ENCODE measurements around the gene SMC5. TPM values are rescaled to one million over a fixed set of nuclear protein-coding genes. Genes with fewer than 3 reads are reported as not detected.

The SMC5 gene
- total RNA-seq, 4 donors from 2014 or later = 33.1 to 49.4 (median 39.2) TPM

- no peak overlapping the region for H3K4me3 ChIP-seq (replicated peaks in 1 of 3)
- H3K27me3 ChIP-seq = no peaks in the 10 kb centered on the region
- H3K4me1 ChIP-seq = no peaks in the 10 kb centered on the region
- DNase-seq = no peak
- H3K27ac ChIP-seq = no peak overlapping the region
- 100% methylated on average over 1 of the region's 1 CpG for WGBS, 2 donors
- H3K36me3 ChIP-seq = peaks cover 21 to 25% of the 10 kb centered on the region in 2 donors
- TF ChIP-seq POLR2A (IDR thresholded peaks at IDR 0.05) (no peak), CTCF (IDR thresholded peaks at IDR 0.05) (no peak)
- intact Hi-C loops (cut with DNase I) = no loop called here
- no peaks in the 10 kb centered on the region for H3K9me3 ChIP-seq
These were observed 38.4 kb downstream of the SMC5 start for GRCh38 chr9:70297141-70297540.

GRCh38 chr9:70298245-70298771 is 39.5 kb downstream of the SMC5 start:
- TF ChIP-seq POLR2A (IDR thresholded peaks at IDR 0.05) (no peak), CTCF (IDR thresholded peaks at IDR 0.05) (no peak)
- intact Hi-C loops (cut with DNase I) = no loop called here
- no peaks in the 10 kb centered on the region for H3K27me3 ChIP-seq
- no peak overlapping the region for H3K27ac ChIP-seq
- DNase-seq = no peak
- no peaks in the 10 kb centered on the region for H3K9me3 ChIP-seq
- no peak overlapping the region for H3K4me3 ChIP-seq (replicated peaks in 1 of 3)
- H3K36me3 ChIP-seq = peaks cover 23 to 29% of the 10 kb centered on the region in 2 donors
- 96 to 98% methylated on average over 1 of the region's 1 CpG for WGBS, 2 donors
- H3K4me1 ChIP-seq = no peaks in the 10 kb centered on the region

- H3K9me3 ChIP-seq = no peaks in the 10 kb centered on the region
- H3K36me3 ChIP-seq = peaks cover 27 to 28% of the 10 kb centered on the region in 2 donors
- no peak for TF ChIP-seq CTCF (IDR thresholded peaks at IDR 0.05)
- TF ChIP-seq POLR2A (IDR thresholded peaks at IDR 0.05) = no peak
- no peaks in the 10 kb centered on the region for H3K27me3 ChIP-seq
- 96% methylated on average over 5 of the region's 5 CpGs for WGBS, 2 donors
- no peak overlapping the region for H3K4me3 ChIP-seq (replicated peaks in 1 of 3)
- no peak overlapping the region for H3K27ac ChIP-seq
- no peaks in the 10 kb centered on the region for H3K4me1 ChIP-seq
- intact Hi-C loops (cut with DNase I) = no loop called here
- no peak for DNase-seq
These were observed 44.5 kb downstream of the SMC5 start for GRCh38 chr9:70303268-70303667.

GRCh38 chr9:70304810-70305209 is 46.0 kb downstream of the SMC5 start:
- H3K4me1 ChIP-seq = no peaks in the 10 kb centered on the region
- intact Hi-C loops (cut with DNase I) = no loop called here
- TF ChIP-seq POLR2A (IDR thresholded peaks at IDR 0.05) (no peak), CTCF (IDR thresholded peaks at IDR 0.05) (no peak)

GRCh38 chr9:70315389-70315788 is 56.6 kb downstream of the SMC5 start:
- no peak for DNase-seq
- Histone ChIP-seq H3K4me1 (no peaks in the 10 kb centered on the region), H3K27ac (no peak overlapping the region), H3K27me3 (no peaks in the 10 kb centered on the region), H3K4me3 (replicated peaks in 1 of 3) (no peak overlapping the region), H3K36me3 (peaks cover 0 to 9% of the 10 kb centered on the region in 2 donors), H3K9me3 (no peaks in the 10 kb centered on the region)
- TF ChIP-seq CTCF (IDR thresholded peaks at IDR 0.05) = no peak
- intact Hi-C loops (cut with DNase I) = no loop called here
- WGBS, 2 donors = 92 to 95% methylated on average over 3 of the region's 3 CpGs

More at GRCh38 chr9:70304810-70305209, 46.0 kb downstream of the SMC5 start:
- no peak for DNase-seq
- H3K27ac ChIP-seq = no peak overlapping the region
- no peak overlapping the region for H3K4me3 ChIP-seq (replicated peaks in 1 of 3)
- H3K9me3 ChIP-seq = no peaks in the 10 kb centered on the region
- H3K27me3 ChIP-seq = no peaks in the 10 kb centered on the region
- peaks cover 16 to 26% of the 10 kb centered on the region in 2 donors for H3K36me3 ChIP-seq
